Measurements from ENCODE around the gene GCG.

- TF ChIP-seq CTCF (IDR thresholded peaks at IDR 0.05) (peak in 1 of 2 donors; percentile 34), POLR2A (IDR thresholded peaks at IDR 0.05) (no peak), EP300 (IDR thresholded peaks at IDR 0.05) (no peak), POLR2AphosphoS5 (IDR thresholded peaks at IDR 0.05) (no peak)
Measured at GRCh38 chr2:162153608-162154224, 1.7 kb upstream of the GCG start.
